GM21576 (cell line): ENCODE data around the gene SLC26A5.

ENCODE experiments used
- ATAC-seq: cut with Tn5 transposase; IDR thresholded peaks from one replicate; pipeline ENCODE4 v1.9.1; 2021; ENCODE audit warnings: mild to moderate bottlenecking, moderate library complexity; ENCODE audit not compliant: unreplicated experiment

The SLC26A5 gene

GRCh38 chr7:103348959-103349358 is 97.0 kb downstream of the SLC26A5 start:
- no peak for ATAC-seq

- ATAC-seq, result no peak
These were observed 97.6 kb downstream of the SLC26A5 start for GRCh38 chr7:103348452-103348851.

- ATAC-seq, result peak; percentile 62
These were observed 98.3 kb downstream of the SLC26A5 start, which contains the start of gene PSMC2 for GRCh38 chr7:103347507-103348267. TSS of gene PSMC2 (plus strand) at chr7:103347643. CDS start at chr7:103347712, 69 bp downstream.

GRCh38 chr7:103346396-103346795 is 99.6 kb downstream of the SLC26A5 start:
- ATAC-seq, result no peak

GRCh38 chr7:103344453-103345149 is 101.4 kb downstream of the SLC26A5 start, which contains the start of gene DNAJC2:
TSS of gene DNAJC2 (minus strand) at chr7:103344767. CDS start at chr7:103344622, 145 bp downstream.
- ATAC-seq, result peak; percentile 72

- ATAC-seq, result peak; percentile 3
These were observed 102.1 kb downstream of the SLC26A5 start for GRCh38 chr7:103343758-103344452.

GRCh38 chr7:103343332-103343731 is 102.7 kb downstream of the SLC26A5 start:
- no peak for ATAC-seq

- no peak for ATAC-seq
These were observed 104.5 kb downstream of the SLC26A5 start for GRCh38 chr7:103341466-103341865.

DNA sequence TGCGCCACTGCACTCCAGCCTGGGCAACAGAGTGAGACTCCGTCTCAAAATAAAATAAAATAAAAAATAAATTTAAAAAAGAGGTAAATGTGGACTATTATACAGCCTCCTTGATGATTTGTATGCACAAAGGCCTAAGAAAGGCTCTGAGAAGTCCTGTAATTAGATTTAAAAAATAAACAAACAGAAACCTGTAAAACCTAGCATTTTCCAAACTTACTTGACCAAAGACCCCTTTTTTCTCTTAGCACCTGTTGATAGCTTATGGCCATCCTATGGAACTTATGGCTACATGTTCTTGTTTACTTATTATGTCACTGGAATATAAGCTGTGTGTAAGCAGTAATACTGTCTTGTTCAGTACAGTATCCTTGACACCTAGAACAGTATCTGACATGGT is 107.1 kb downstream of the SLC26A5 start:
- ATAC-seq, result no peak

- no peak for ATAC-seq
These were observed 109.2 kb downstream of the SLC26A5 start for GRCh38 chr7:103336761-103337160.

DNA sequence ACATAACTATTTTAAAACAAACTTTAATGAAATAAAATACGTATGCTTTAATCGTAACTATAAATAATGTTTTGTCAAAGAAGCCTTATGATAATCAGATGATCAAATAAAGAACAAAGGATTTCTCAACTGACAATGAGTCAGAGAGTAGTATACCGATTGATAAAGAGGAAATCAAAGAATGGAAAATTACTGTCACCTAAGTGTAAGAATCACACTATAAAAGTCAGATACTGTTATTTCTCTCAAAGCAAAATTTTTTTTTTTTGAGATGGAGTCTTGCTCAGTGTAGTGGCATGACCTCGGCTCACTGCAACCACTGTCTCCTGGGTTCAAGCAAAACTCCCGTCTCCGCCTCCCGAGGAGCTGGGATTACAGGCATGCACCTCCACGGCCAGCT is 120.3 kb downstream of the SLC26A5 start:
- ATAC-seq, result no peak
